GM12878 (cell line): ENCODE measurements around the gene MUC5B. TPM values are rescaled to one million over a fixed set of nuclear protein-coding genes. Genes with fewer than 3 reads are reported as not detected.

Experiments
- ATAC-seq: fragments of 200-7000 bp; cut with Tn5 transposase; 3 replicates; pipeline ENCODE4 v1.9.1; 2020; ENCODE audit warnings: mild to moderate bottlenecking, moderate library complexity
- BruUV-seq: library from RNA; stranded (reverse); fragments of 400-500 nt; replicated peaks from 2 replicates; lab custom pipeline; 2021; lab: Mats Ljungman, UMichigan
- CTCF ChIA-PET: fragments of 300-600 bp; sonication (Branson Sonifier 250); formaldehyde crosslinking; extraction: SDS; loops from one replicate; lab custom pipeline; 2021; ENCODE audit warnings: inconsistent platforms; lab: Yijun Ruan, JAX
- POLR2A ChIA-PET: fragments of 350-600 bp; formaldehyde crosslinking; extraction: SDS; loops from one replicate; lab custom pipeline; 2021; ENCODE audit warnings: inconsistent platforms; lab: Charles Lee
- RAD21 ChIA-PET: fragments of 300-600 bp; sonication (Branson Sonifier 250); formaldehyde crosslinking; loops from one replicate; lab custom pipeline; 2023; ENCODE audit warnings: antibody characterized with exemption; ENCODE audit not compliant: unreplicated experiment; lab: Charles Lee
- SMC1A ChIA-PET: fragments of 300-600 bp; sonication (Branson Sonifier 250); formaldehyde crosslinking; loops from one replicate; lab custom pipeline; 2023; ENCODE audit not compliant: unreplicated experiment, uncharacterized antibody; lab: Charles Lee
- DNase-seq: peaks from one replicate; pipeline ENCODE4 v3.0.0-alpha.2; 2011; ENCODE audit warnings: low read depth, low spot score
- FAIRE-seq: peaks from 3 replicates; lab custom pipeline; 2011; peaks lifted over from hg19 to GRCh38; lab: Jason Lieb, UNC
- H2AFZ ChIP-seq: 2 replicates; pipeline ENCODE4 v1.6.0; 2011; ENCODE audit warnings: low read depth, low read length, control low read depth; ENCODE audit not compliant: control insufficient read depth
- H3K27ac ChIP-seq: 2 replicates; pipeline ENCODE4 v1.5.1; 2011; ENCODE audit warnings: control low read depth; ENCODE audit not compliant: control insufficient read depth, insufficient read depth
- H3K27me3 ChIP-seq, 2 experiments: replicated peaks in 1 of 2; 2 replicates each; pipeline versions ENCODE4 v1.6.0 to v1.6.1; 2011; ENCODE audit warnings: low read length in 1 of 2; ENCODE audit not compliant: control insufficient read depth in 2 of 2, insufficient read depth in 2 of 2
- H3K36me3 ChIP-seq, 2 experiments: 2 replicates each; pipeline ENCODE4 v1.5.1; 2011; ENCODE audit warnings: low read length in 1 of 2; ENCODE audit not compliant: control insufficient read depth in 2 of 2, insufficient read depth in 2 of 2
- H3K4me1 ChIP-seq: 2 replicates; pipeline ENCODE4 v1.6.1; 2011; ENCODE audit warnings: mild to moderate bottlenecking, low read length, moderate library complexity, mixed read lengths; ENCODE audit not compliant: control insufficient read depth, insufficient read depth
- H3K4me2 ChIP-seq: 2 replicates; pipeline ENCODE4 v1.6.0; 2011; ENCODE audit warnings: control low read depth; ENCODE audit not compliant: control insufficient read depth, insufficient read depth
- H3K4me3 ChIP-seq: fragments of 200-600 bp; sonication (generic); 2 replicates; pipeline ENCODE4 v1.5.1; 2016
- H3K79me2 ChIP-seq: 2 replicates; pipeline ENCODE4 v1.6.0; 2011; ENCODE audit warnings: low read length; ENCODE audit not compliant: control insufficient read depth, insufficient read depth
- H3K9ac ChIP-seq: 2 replicates; pipeline ENCODE4 v1.8.0; 2011; ENCODE audit warnings: low read length, control low read depth, mixed read lengths; ENCODE audit not compliant: control insufficient read depth, insufficient read depth
- H3K9me3 ChIP-seq: replicated peaks from 3 replicates; pipeline ENCODE4 v1.5.1; 2011; ENCODE audit warnings: mild to moderate bottlenecking, low read length; ENCODE audit not compliant: control insufficient read depth, insufficient read depth
- H4K20me1 ChIP-seq: 2 replicates; pipeline ENCODE4 v1.6.0; 2011; ENCODE audit not compliant: control insufficient read depth, insufficient read depth
- BACH1 ChIP-seq: fragments of 450-650 bp; IDR thresholded peaks from 2 replicates; pipeline ENCODE4 v1.6.1; 2017; ENCODE audit warnings: mild to moderate bottlenecking, borderline replicate concordance
- CHD4 ChIP-seq: fragments of 200-600 bp; sonication (generic); IDR thresholded peaks from 2 replicates; pipeline ENCODE4 v1.6.1; 2016; ENCODE audit warnings: mild to moderate bottlenecking
- CREB1 ChIP-seq: IDR thresholded peaks from 2 replicates; pipeline ENCODE4 v1.6.1; 2012; ENCODE audit warnings: low read depth, mild to moderate bottlenecking, inconsistent platforms
- ETV6 ChIP-seq, 2 experiments: fragments of 450-650 bp in 1 of 2; IDR thresholded peaks in 1 of 2; conservative IDR thresholded peaks in 1 of 2; 2 replicates each; pipeline ENCODE4 v1.6.1; 2014; ENCODE audit warnings: antibody characterized with exemption in 1 of 2, borderline replicate concordance in 1 of 2, low read depth in 1 of 2, mild to moderate bottlenecking in 1 of 2, moderate library complexity in 1 of 2
- FOS ChIP-seq: IDR thresholded peaks from 3 replicates; pipeline ENCODE4 v1.6.1; 2011; ENCODE audit warnings: borderline replicate concordance; ENCODE audit not compliant: insufficient read length; ENCODE audit errors: extremely low read depth
- JUND ChIP-seq: IDR thresholded peaks from 2 replicates; pipeline ENCODE4 v1.6.1; 2012; ENCODE audit warnings: low read depth, mild to moderate bottlenecking, low read length, improper control_type of control experiment, moderate library complexity
- MTA2 ChIP-seq: fragments of 450-650 bp; IDR thresholded peaks from 2 replicates; pipeline ENCODE4 v1.6.1; 2016; ENCODE audit warnings: low read depth, mild to moderate bottlenecking, moderate library complexity
- NR2C1 ChIP-seq: fragments of 450-650 bp; IDR thresholded peaks from 2 replicates; pipeline ENCODE4 v1.6.1; 2017; ENCODE audit warnings: antibody characterized with exemption, mild to moderate bottlenecking, moderate library complexity
- RCOR1 ChIP-seq: conservative IDR thresholded peaks from 2 replicates; pipeline ENCODE4 v1.6.1; 2012; ENCODE audit warnings: low read depth, low read length, improper control_type of control experiment
- SIX5 ChIP-seq: IDR thresholded peaks from 2 replicates; pipeline ENCODE4 v1.6.1; 2011; ENCODE audit warnings: mild to moderate bottlenecking, low read depth, low read length, moderate library complexity; ENCODE audit not compliant: severe bottlenecking
- SREBF2 ChIP-seq: IDR thresholded peaks from 2 replicates; pipeline ENCODE4 v1.6.1; 2012; ENCODE audit warnings: mild to moderate bottlenecking, low read length
- TCF3 ChIP-seq: IDR thresholded peaks from 2 replicates; pipeline ENCODE4 v1.6.1; 2012; ENCODE audit warnings: low read depth, mild to moderate bottlenecking, low read length, borderline replicate concordance; ENCODE audit not compliant: insufficient read depth
- ZNF384 ChIP-seq: IDR thresholded peaks from 2 replicates; pipeline ENCODE4 v1.6.1; 2012; ENCODE audit warnings: low read depth, mild to moderate bottlenecking, low read length, improper control_type of control experiment, borderline replicate concordance
- WGBS: methylation state at CpG from one replicate; pipeline ENCODE4 v1.1.6; 2016; ENCODE audit warnings: low lambda C conversion rate; ENCODE audit not compliant: insufficient replicate concordance, insufficient coverage; ENCODE audit errors: missing lambda C conversion rate; 5-methylcytosine and 5-hydroxymethylcytosine counted together
- in situ Hi-C: fragments of 300-500 bp; cut with MboI; formaldehyde crosslinking; loops from 9 replicates; pipeline ENCODE4 v1.14.3; 2018; ENCODE audit warnings: mixed read lengths
- intact Hi-C: fragments of 100-400 bp; cut with micrococcal nuclease; formaldehyde crosslinking; loops from one replicate; pipeline ENCODE4 v1.14.2; 2022; ENCODE audit not compliant: unreplicated experiment
- polyA plus RNA-seq, 11 experiments: library from polyadenylated mRNA; depleted of rRNA in 4 of 11; unstranded in 6 of 11; stranded (reverse) in 5 of 11; fragments of >200 nt; fragmentation: Nextera tagmentation in 4 of 11; fragmentation: Illumina TruSeq in 1 of 11; extraction: Ambion mirVana in 4 of 11; extraction: Trizol in 1 of 11; gene quantifications; 1 replicate in 1 of 11; 2 replicates in 10 of 11; pipeline versions ENCODE4 v1.2.1 to v1.2.3, GENCODE V29; 2011 to 2016; ENCODE audit warnings: inconsistent platforms in 2 of 11, missing spikeins in 2 of 11, low read depth in 1 of 11
- total RNA-seq, 4 experiments: library from RNA; depleted of rRNA in 3 of 4; stranded (reverse); fragments of >200 nt in 3 of 4; fragmentation: Illumina TruSeq in 1 of 4; extraction: Trizol in 1 of 4; gene quantifications; 2 replicates each; pipeline versions ENCODE4 v1.2.1 to v1.2.3, GENCODE V29; 2013 to 2021
- TF ChIP-seq, protein P1 (sequence below): fragments of 450-650 bp; formaldehyde crosslinking; IDR thresholded peaks from 2 replicates; pipeline ENCODE4 v1.4.0; 2020; ENCODE audit warnings: mild to moderate bottlenecking, moderate library complexity
- TF ChIP-seq, protein P2 (sequence below): fragments of 450-650 bp; IDR thresholded peaks from 2 replicates; pipeline ENCODE4 v1.6.1; 2017; ENCODE audit warnings: mild to moderate bottlenecking, moderate library complexity

MUC5B gene
- total and polyA plus RNA-seq, 10 of the 15 experiments (the other 5 are each of a cell fraction or from before 2014, with no cell fraction given), result 1.5 TPM; not detected in 9

DNA sequence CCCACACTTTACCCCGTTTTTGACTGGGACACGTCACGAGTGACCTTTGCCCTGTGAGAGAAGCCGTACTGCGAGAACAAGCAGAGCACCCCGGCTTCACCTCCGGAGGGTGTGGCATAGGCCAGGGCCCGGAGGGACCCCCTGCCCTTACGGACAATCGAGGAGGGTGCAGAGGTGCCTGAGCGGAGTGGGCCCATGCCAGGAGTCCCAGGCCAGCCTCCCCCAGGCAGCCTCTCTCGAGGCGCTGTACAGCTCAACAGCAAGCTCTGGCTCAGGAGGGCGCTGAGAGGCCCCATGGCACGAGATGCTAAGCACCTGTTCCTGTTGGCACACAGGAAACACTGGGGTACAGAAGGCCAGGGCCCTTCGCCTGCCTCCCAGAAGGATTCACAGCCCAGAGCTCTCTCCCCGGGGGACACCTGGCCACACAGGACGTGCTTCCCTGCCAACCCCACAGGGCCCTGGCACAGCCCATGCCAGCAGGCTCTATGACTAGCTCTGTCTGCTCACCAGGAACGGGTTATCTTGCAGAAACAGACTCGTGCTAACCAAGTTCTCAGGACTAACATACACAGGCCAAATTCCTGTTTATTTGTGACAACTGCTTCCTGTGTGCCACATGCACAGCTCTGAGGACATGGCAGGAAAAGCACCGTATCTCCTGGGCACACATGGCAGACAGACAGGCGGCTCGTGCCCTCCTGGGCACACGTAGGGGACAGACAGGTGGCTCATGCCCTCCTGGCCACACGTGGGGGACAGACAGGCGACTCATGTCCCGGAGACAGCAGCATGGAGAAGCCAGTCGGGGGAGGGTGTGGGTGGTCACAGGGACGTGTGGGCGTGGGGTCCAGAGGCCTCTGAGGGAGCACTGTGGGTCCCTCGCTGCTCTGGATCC, 75.0 kb downstream of the MUC5B start:
- ChIA-PET RAD21 (no interaction called here), SMC1A (no interaction called here), POLR2A (no interaction called here), CTCF (interaction anchor here (1.3 kb wide), 1 partner anchor 10 kb away, joined by 3 read pairs; no protein-coding TSS in a partner anchor)
- no peak overlapping the region for H3K4me3 ChIP-seq
- ATAC-seq, result no peak
- H3K9me3 ChIP-seq, result no peaks in the 10 kb centered on the region; the same call in 2 of the 3 replicates
- H3K4me1 ChIP-seq, result no peaks in the 10 kb centered on the region
- FAIRE-seq, result no peak
- no peaks in the 10 kb centered on the region for H3K27me3 ChIP-seq
- H3K79me2 ChIP-seq, result no peaks in the 10 kb centered on the region; the same call in 1 of the 2 replicates
- in situ Hi-C loops (no loop called here), intact Hi-C loops (no loop called here)
- no peak for DNase-seq
- H3K9ac ChIP-seq, result no peak overlapping the region
- H4K20me1 ChIP-seq, result no peaks in the 10 kb centered on the region
- no peak overlapping the region for H2AFZ ChIP-seq
- no peak for TF ChIP-seq TCF3
- TF ChIP-seq, protein P1, sequence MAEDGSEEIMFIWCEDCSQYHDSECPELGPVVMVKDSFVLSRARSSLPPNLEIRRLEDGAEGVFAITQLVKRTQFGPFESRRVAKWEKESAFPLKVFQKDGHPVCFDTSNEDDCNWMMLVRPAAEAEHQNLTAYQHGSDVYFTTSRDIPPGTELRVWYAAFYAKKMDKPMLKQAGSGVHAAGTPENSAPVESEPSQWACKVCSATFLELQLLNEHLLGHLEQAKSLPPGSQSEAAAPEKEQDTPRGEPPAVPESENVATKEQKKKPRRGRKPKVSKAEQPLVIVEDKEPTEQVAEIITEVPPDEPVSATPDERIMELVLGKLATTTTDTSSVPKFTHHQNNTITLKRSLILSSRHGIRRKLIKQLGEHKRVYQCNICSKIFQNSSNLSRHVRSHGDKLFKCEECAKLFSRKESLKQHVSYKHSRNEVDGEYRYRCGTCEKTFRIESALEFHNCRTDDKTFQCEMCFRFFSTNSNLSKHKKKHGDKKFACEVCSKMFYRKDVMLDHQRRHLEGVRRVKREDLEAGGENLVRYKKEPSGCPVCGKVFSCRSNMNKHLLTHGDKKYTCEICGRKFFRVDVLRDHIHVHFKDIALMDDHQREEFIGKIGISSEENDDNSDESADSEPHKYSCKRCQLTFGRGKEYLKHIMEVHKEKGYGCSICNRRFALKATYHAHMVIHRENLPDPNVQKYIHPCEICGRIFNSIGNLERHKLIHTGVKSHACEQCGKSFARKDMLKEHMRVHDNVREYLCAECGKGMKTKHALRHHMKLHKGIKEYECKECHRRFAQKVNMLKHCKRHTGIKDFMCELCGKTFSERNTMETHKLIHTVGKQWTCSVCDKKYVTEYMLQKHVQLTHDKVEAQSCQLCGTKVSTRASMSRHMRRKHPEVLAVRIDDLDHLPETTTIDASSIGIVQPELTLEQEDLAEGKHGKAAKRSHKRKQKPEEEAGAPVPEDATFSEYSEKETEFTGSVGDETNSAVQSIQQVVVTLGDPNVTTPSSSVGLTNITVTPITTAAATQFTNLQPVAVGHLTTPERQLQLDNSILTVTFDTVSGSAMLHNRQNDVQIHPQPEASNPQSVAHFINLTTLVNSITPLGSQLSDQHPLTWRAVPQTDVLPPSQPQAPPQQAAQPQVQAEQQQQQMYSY (CRISPR knock-in tag), result no peak
- no peak for TF ChIP-seq NR2C1
- TF ChIP-seq ETV6 (conservative IDR thresholded peaks at IDR 0.05 in 1 of 2, IDR thresholded peaks at IDR 0.05 in 1 of 2; ENCODE audit: borderline replicate concordance in 1 of 2, low read depth in 1 of 2), result no peak
- TF ChIP-seq CHD4, result no peak
- TF ChIP-seq RCOR1, result no peak
- no peak for TF ChIP-seq CREB1
- TF ChIP-seq SIX5, result no peak
- TF ChIP-seq, protein P2, sequence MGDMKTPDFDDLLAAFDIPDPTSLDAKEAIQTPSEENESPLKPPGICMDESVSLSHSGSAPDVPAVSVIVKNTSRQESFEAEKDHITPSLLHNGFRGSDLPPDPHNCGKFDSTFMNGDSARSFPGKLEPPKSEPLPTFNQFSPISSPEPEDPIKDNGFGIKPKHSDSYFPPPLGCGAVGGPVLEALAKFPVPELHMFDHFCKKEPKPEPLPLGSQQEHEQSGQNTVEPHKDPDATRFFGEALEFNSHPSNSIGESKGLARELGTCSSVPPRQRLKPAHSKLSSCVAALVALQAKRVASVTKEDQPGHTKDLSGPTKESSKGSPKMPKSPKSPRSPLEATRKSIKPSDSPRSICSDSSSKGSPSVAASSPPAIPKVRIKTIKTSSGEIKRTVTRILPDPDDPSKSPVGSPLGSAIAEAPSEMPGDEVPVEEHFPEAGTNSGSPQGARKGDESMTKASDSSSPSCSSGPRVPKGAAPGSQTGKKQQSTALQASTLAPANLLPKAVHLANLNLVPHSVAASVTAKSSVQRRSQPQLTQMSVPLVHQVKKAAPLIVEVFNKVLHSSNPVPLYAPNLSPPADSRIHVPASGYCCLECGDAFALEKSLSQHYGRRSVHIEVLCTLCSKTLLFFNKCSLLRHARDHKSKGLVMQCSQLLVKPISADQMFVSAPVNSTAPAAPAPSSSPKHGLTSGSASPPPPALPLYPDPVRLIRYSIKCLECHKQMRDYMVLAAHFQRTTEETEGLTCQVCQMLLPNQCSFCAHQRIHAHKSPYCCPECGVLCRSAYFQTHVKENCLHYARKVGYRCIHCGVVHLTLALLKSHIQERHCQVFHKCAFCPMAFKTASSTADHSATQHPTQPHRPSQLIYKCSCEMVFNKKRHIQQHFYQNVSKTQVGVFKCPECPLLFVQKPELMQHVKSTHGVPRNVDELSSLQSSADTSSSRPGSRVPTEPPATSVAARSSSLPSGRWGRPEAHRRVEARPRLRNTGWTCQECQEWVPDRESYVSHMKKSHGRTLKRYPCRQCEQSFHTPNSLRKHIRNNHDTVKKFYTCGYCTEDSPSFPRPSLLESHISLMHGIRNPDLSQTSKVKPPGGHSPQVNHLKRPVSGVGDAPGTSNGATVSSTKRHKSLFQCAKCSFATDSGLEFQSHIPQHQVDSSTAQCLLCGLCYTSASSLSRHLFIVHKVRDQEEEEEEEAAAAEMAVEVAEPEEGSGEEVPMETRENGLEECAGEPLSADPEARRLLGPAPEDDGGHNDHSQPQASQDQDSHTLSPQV, result no peak
- TF ChIP-seq ZNF384, result no peak
- TF ChIP-seq FOS, result no peak
- TF ChIP-seq SREBF2, result no peak
- no peak for TF ChIP-seq BACH1
- TF ChIP-seq JUND, result no peak
- TF ChIP-seq MTA2, result no peak
- no peak overlapping the region for H3K27ac ChIP-seq
- H3K36me3 ChIP-seq, result peaks cover 3 to 8% of the 10 kb centered on the region in 2 experiments; a peak in 3 of 4 replicates
- WGBS, result 85% methylated on average over 28 of the region's 31 CpGs
- no TSS peak for BruUV-seq
- H3K4me2 ChIP-seq, result no peak overlapping the region
